Pons (tissue), 1 donor: Measurements from ENCODE around the gene SLC34A3.

Source experiments
- DNase-seq: peaks from one replicate; pipeline ENCODE4 v3.0.0-alpha.2; 2016; ENCODE audit warnings: low spot score

Gene SLC34A3

GRCh38 chr9:137195525-137196220 lies 35.0 kb upstream of the SLC34A3 start:
- DNase-seq = no peak

- no peak for DNase-seq
These were observed 32.4 kb upstream of the SLC34A3 start for GRCh38 chr9:137198051-137198901.

- no peak for DNase-seq
These were observed 31.8 kb upstream of the SLC34A3 start for GRCh38 chr9:137198902-137199283.

GRCh38 chr9:137199411-137200121 lies 31.1 kb upstream of the SLC34A3 start:
- DNase-seq = no peak

GRCh38 chr9:137200311-137201204 lies 30.1 kb upstream of the SLC34A3 start, which contains the start of gene TPRN:
Gene TPRN, minus strand, starts transcription at chr9:137200741. Its CDS starts 30 bp downstream, at chr9:137200711.
- peak; percentile 99 for DNase-seq

- no peak for DNase-seq
These were observed 29.4 kb upstream of the SLC34A3 start for GRCh38 chr9:137201205-137201868.

GRCh38 chr9:137202966-137203365 lies 27.7 kb upstream of the SLC34A3 start:
- DNase-seq = no peak

- DNase-seq = no peak
These were observed 26.0 kb upstream of the SLC34A3 start for GRCh38 chr9:137204731-137205125.

- peak; percentile 84 for DNase-seq
These were observed 25.3 kb upstream of the SLC34A3 start, which contains the start of the genes NDOR1 and TMEM203 for GRCh38 chr9:137205126-137206069. Gene NDOR1, plus strand, starts transcription at chr9:137205700. Its CDS starts 78 bp downstream, at chr9:137205778. Gene TMEM203, minus strand, starts transcription at chr9:137205648. Its CDS starts 234 bp downstream, at chr9:137205414.

GRCh38 chr9:137206602-137207001 lies 24.1 kb upstream of the SLC34A3 start:
- DNase-seq = no peak

GRCh38 chr9:137211532-137211931 lies 19.2 kb upstream of the SLC34A3 start:
- DNase-seq = no peak

GRCh38 chr9:137212520-137212919 lies 18.2 kb upstream of the SLC34A3 start:
- no peak for DNase-seq

GRCh38 chr9:137213160-137214060 lies 17.3 kb upstream of the SLC34A3 start:
- no peak for DNase-seq

- DNase-seq = no peak
These were observed 16.1 kb upstream of the SLC34A3 start for GRCh38 chr9:137214620-137215019.

- DNase-seq = no peak
These were observed 15.3 kb upstream of the SLC34A3 start for GRCh38 chr9:137215196-137215986.

GRCh38 chr9:137216188-137216965 lies 14.3 kb upstream of the SLC34A3 start:
- DNase-seq = no peak
